ENCODE measurements around the gene ZFY.

GRCh38 chrY:2913066-2913815, 21.9 kb upstream of the ZFY start:
- TF ChIP-seq CREB5 (CRISPR knock-in tag; IDR thresholded peaks at IDR 0.05; ENCODE audit: low read depth) (no peak), ISL1 (CRISPR knock-in tag; IDR thresholded peaks at IDR 0.05) (no peak), ZNF8 (CRISPR knock-in tag; IDR thresholded peaks at IDR 0.05) (no peak), BACH2 (CRISPR knock-in tag; IDR thresholded peaks at IDR 0.05; ENCODE audit: borderline replicate concordance) (no peak), ZNF565 (CRISPR knock-in tag; conservative IDR thresholded peaks at IDR 0.05; ENCODE audit: low read depth) (no peak), SNAI2 (CRISPR knock-in tag; IDR thresholded peaks at IDR 0.05) (no peak), ZNF70 (CRISPR knock-in tag; IDR thresholded peaks at IDR 0.05) (no peak), TCF4 (CRISPR knock-in tag; IDR thresholded peaks at IDR 0.05; ENCODE audit: borderline replicate concordance) (no peak), RARB (CRISPR knock-in tag; IDR thresholded peaks at IDR 0.05) (no peak), ZFP3 (CRISPR knock-in tag; IDR thresholded peaks at IDR 0.05) (no peak), PPARA (CRISPR knock-in tag; IDR thresholded peaks at IDR 0.05; ENCODE audit: borderline replicate concordance) (no peak), ZC3H10 (CRISPR knock-in tag; IDR thresholded peaks at IDR 0.05) (no peak), CSDC2 (CRISPR knock-in tag; IDR thresholded peaks at IDR 0.05) (no peak)
- TF ChIP-seq, protein P1, sequence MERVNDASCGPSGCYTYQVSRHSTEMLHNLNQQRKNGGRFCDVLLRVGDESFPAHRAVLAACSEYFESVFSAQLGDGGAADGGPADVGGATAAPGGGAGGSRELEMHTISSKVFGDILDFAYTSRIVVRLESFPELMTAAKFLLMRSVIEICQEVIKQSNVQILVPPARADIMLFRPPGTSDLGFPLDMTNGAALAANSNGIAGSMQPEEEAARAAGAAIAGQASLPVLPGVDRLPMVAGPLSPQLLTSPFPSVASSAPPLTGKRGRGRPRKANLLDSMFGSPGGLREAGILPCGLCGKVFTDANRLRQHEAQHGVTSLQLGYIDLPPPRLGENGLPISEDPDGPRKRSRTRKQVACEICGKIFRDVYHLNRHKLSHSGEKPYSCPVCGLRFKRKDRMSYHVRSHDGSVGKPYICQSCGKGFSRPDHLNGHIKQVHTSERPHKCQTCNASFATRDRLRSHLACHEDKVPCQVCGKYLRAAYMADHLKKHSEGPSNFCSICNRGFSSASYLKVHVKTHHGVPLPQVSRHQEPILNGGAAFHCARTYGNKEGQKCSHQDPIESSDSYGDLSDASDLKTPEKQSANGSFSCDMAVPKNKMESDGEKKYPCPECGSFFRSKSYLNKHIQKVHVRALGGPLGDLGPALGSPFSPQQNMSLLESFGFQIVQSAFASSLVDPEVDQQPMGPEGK (CRISPR knock-in tag; IDR thresholded peaks at IDR 0.05; ENCODE audit: borderline replicate concordance), result no peak

Measured in SK-N-SH treated with all-trans-retinoic acid at 6 μM for 48 hours (cell line).